M059J (cell line): ENCODE results near the gene HACD4. TPM values are rescaled to one million over a fixed set of nuclear protein-coding genes. Genes with fewer than 3 reads are reported as not detected.
"Not testable (repeated sequence)": the region's sequence is repeated elsewhere in the genome, so short reads cannot be mapped to it uniquely, and the experiment has no call there.

Experiments
- DNase-seq: peaks from one replicate; pipeline ENCODE4 v3.0.0-alpha.2; 2012; ENCODE audit warnings: low read depth
- total RNA-seq: library from RNA; depleted of rRNA; stranded (reverse); fragments of >200 nt; shearing (Covaris generic); gene quantifications from 2 replicates; pipeline ENCODE4 v1.2.3, GENCODE V29; 2014; rRNA removed

Gene HACD4
- total RNA-seq, 1 experiment from 2014 or later = 4.1 TPM

- DNase-seq = not testable (repeated sequence)
Observed at GRCh38 chr9:20973246-20973947, 58.0 kb downstream of the HACD4 start.

DNA sequence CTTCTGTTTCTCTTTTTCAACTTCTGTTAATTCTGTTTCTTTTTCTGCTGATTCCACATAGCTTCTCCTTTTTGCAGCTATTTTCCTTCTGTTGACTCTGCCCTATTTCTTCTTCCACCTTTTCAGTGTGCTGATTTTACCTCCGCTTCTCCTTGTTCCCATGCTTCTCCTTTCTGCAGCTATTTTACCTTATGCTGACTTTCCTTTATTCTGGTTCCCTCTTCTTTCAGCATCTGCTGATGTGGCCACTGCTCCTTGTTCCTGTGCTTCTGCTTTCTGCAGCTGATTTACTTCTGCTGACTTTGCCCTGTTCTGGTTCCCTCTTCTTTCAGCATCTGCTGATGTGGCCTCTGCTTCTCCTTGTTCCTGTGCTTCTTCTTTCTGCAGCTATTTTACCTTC, 58.8 kb downstream of the HACD4 start:
- no peak for DNase-seq

GRCh38 chr9:20962536-20963225, 68.8 kb downstream of the HACD4 start:
- no peak for DNase-seq

DNA sequence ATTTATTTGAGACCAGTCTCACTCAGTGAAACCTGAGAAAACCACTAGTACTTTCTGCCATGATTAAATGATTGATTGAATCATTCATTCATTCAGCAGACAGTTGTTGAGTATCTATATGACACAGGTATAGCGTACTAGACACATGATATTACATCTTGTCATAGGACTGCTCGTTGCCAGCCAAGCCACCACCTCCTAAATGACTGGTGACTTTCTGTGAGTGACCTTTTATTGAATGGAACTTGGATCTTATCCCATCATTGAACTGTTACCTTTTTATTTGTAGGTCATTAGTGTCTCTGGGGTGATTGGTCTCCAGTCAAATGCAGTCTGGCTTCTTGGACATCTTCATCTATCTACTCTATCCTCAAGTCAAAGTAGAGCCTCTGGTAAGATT, 80.7 kb downstream of the HACD4 start:
- no peak for DNase-seq

Other genes starting within 250 kb of the HACD4 start
- gene IFNB1, start 46.3 kb upstream of the HACD4 start, total RNA-seq = 0.52 TPM in 1 of 2 replicates, not detected in the other
- gene IFNW1, start 110.2 kb upstream of the HACD4 start, total RNA-seq = not detected in 2 replicates
- not detected in 2 replicates for gene IFNA21, start 135.0 kb upstream of the HACD4 start, total RNA-seq
- not detected in 2 replicates for gene IFNA4, start 155.9 kb upstream of the HACD4 start, total RNA-seq
- not detected in 2 replicates for gene IFNA7, start 170.6 kb upstream of the HACD4 start, total RNA-seq
- gene IFNA10, start 175.5 kb upstream of the HACD4 start, total RNA-seq = not detected in 2 replicates
- not detected in 2 replicates for gene IFNA16, start 185.7 kb upstream of the HACD4 start, total RNA-seq
- gene IFNA17, start 196.6 kb upstream of the HACD4 start, total RNA-seq = not detected in 2 replicates
- gene IFNA14, start 208.4 kb upstream of the HACD4 start, total RNA-seq = not detected in 2 replicates